ENCODE data around the gene METTL26. TPM values are rescaled to one million over a fixed set of nuclear protein-coding genes. Genes with fewer than 3 reads are reported as not detected.
A peak's percentile ranks its signal among the peaks of the same experiment; 100 is the strongest.

The METTL26 gene
- total RNA-seq, 4 donors from 2014 or later: 147 to 204 (median 176) TPM

DNA sequence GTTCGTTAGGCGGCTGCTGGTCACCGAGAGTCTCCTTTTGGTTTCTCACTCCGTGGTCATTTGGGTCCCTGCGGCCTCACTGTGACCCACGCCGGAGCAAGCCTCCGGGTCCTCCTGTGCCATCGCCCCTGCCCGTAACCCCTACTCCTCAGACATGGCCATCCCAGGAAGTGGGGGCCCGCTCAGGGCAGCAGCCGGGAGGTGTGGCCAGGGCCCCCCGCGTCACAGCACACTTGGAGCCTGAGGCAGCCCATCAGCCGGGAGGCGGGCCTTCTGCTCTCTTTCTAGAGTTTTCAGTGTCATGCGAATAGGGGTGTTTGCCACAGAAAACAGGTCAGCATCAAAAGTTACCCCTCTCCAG, 13.2 kb downstream of the METTL26 start:
- WGBS, 2 donors: 91 to 92% methylated on average over 16 to 17 of the region's 17 CpGs
- no peaks in the 10 kb centered on the region for H3K27me3 ChIP-seq
- no peak for TF ChIP-seq EP300 (IDR thresholded peaks at IDR 0.05)
- no peak for TF ChIP-seq POLR2A (IDR thresholded peaks at IDR 0.05)
- TF ChIP-seq, protein P1, sequence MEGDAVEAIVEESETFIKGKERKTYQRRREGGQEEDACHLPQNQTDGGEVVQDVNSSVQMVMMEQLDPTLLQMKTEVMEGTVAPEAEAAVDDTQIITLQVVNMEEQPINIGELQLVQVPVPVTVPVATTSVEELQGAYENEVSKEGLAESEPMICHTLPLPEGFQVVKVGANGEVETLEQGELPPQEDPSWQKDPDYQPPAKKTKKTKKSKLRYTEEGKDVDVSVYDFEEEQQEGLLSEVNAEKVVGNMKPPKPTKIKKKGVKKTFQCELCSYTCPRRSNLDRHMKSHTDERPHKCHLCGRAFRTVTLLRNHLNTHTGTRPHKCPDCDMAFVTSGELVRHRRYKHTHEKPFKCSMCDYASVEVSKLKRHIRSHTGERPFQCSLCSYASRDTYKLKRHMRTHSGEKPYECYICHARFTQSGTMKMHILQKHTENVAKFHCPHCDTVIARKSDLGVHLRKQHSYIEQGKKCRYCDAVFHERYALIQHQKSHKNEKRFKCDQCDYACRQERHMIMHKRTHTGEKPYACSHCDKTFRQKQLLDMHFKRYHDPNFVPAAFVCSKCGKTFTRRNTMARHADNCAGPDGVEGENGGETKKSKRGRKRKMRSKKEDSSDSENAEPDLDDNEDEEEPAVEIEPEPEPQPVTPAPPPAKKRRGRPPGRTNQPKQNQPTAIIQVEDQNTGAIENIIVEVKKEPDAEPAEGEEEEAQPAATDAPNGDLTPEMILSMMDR (IDR thresholded peaks at IDR 0.05): no peak
- peaks cover 0 to 44% (median 3%) of the 10 kb centered on the region in 3 donors for H3K36me3 ChIP-seq
- no peak overlapping the region for H3K4me3 ChIP-seq
- no peaks in the 10 kb centered on the region for H3K9me3 ChIP-seq
- H3K4me1 ChIP-seq: peaks cover 0 to 24% (median 0%) of the 10 kb centered on the region in 4 donors
- peak overlapping the region in 2 of 4 donors; percentile 28 to 58 for H3K27ac ChIP-seq
- no peak for DNase-seq (ENCODE audit: low spot score in 2 of 2)

DNA sequence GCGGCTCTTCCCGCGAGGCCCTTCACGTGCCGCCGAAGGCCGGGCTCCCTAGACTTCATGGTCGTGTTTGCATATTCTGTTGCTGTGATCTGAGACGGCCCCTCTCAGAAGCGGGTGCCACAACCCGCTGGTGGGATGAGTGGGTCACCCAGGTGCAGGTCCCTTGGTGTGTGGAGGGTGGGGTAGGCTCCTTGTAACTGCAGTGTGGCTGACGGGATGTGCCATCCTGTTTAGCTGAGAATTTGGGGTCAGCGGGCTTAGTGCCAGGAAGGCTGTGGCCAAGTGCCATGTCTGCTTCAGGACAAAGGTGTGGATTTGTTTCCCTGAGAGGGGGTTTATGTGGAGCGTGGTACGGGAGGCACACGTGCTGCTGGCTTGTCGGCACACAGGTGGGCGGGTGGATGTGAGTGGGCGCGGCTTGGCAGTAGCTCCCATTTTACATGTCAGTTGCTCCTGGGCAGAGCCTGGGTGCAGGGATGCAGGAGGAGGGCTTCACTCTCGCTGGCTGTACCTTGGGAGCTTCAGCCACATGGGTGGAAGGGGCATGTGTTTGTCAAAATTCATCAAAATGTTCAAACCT, 14.5 kb downstream of the METTL26 start:
- Histone ChIP-seq H3K27me3 (no peaks in the 10 kb centered on the region), H3K4me1 (peaks cover 0 to 16% (median 0%) of the 10 kb centered on the region in 4 donors), H3K36me3 (peaks cover 0 to 44% (median 3%) of the 10 kb centered on the region in 3 donors), H3K9me3 (no peaks in the 10 kb centered on the region), H3K27ac (peak overlapping the region in 1 of 4 donors; percentile 58), H3K4me3 (no peak overlapping the region)
- WGBS, 2 donors: 67 to 88% methylated on average over 12 to 20 of the region's 21 CpGs
- DNase-seq (ENCODE audit: low spot score in 2 of 2): no peak
- TF ChIP-seq EP300 (IDR thresholded peaks at IDR 0.05): no peak

DNA sequence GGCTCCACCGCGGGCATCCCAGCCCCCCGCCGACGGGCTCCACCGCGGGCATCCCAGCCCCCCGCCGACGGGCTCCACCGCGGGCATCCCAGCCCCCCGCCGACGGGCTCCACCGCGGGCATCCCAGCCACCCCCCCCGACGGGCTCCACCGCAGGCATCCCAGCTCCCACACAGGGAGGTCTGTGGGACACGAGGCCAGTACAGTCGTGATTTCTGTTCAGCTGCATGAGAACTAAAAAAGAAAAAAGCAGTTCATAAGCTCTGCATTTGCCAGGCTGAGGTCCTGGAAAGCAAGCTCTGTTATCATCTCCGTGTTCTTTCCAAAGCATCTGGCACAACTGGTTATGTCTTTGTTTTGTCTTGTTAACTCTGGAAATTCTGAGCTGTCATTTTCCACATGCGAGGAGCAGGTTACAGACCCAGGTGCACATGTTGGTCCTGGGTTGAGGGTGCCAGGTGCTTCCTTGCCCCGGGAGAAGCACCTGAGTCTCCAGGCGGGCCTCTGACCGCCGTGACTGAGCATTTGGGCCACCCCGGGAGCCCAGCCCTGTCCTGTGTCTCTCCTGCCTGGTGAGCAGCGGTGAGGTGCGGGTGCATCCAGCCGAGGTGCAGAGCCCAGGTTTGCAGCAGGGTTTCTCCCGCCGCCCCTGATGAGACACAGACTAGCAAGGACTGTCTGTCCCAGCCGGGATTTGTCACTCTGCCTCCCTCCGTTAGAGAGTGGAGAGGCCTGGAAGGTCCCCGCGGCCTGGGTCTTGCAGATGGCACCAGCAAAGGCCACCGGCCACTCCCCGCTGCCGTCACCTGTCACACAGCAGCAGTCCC, 15.2 kb downstream of the METTL26 start:
- no peaks in the 10 kb centered on the region for H3K27me3 ChIP-seq
- H3K27ac ChIP-seq: peak overlapping the region in 2 of 4 donors; percentile 36 to 58
- no peaks in the 10 kb centered on the region for H3K9me3 ChIP-seq
- 82 to 85% methylated on average over 24 to 26 of the region's 41 CpGs for WGBS, 2 donors
- peaks cover 0 to 16% (median 0%) of the 10 kb centered on the region in 4 donors for H3K4me1 ChIP-seq
- TF ChIP-seq, protein P1 (IDR thresholded peaks at IDR 0.05): no peak
- no peak for TF ChIP-seq EP300 (IDR thresholded peaks at IDR 0.05)
- TF ChIP-seq POLR2A (IDR thresholded peaks at IDR 0.05): no peak
- peaks cover 0 to 40% (median 0%) of the 10 kb centered on the region in 3 donors for H3K36me3 ChIP-seq
- no peak overlapping the region for H3K4me3 ChIP-seq
- DNase-seq (ENCODE audit: low spot score in 2 of 2): no peak

DNA sequence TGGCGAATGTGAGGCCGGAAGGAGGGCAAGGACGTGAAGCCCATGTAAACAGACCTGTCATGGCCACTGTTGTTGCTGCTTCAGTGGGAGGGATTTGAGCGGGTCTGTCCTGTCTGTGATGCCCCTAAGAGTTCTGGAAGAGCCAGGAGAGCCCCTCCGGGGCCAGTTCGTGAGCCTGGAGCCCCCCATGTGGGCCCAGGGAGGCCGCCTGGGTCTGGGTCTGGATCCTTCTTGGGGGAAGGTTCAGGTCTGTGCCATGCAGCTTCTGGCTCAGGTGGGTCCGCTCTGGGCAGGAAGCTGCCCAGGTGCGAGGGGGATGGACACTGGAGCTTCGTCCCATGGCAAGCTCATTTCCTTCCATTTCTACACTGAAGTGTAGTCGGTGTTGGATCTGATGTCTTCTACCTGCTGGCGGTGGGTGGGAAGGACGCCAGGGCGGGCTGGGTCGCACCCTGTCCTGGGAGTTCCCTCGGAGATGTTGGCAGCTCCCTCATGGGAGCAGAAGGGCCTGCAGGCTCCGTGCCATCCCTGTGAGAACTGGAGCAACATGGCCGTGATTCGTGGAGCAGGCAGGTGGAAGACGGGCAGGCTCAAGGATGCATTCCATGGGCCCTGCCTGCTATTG, 16.5 kb downstream of the METTL26 start:
- Histone ChIP-seq H3K4me1 (peaks cover 0 to 16% (median 0%) of the 10 kb centered on the region in 4 donors), H3K9me3 (no peaks in the 10 kb centered on the region)
- WGBS, 2 donors: 90 to 93% methylated on average over 18 to 20 of the region's 20 CpGs

DNA sequence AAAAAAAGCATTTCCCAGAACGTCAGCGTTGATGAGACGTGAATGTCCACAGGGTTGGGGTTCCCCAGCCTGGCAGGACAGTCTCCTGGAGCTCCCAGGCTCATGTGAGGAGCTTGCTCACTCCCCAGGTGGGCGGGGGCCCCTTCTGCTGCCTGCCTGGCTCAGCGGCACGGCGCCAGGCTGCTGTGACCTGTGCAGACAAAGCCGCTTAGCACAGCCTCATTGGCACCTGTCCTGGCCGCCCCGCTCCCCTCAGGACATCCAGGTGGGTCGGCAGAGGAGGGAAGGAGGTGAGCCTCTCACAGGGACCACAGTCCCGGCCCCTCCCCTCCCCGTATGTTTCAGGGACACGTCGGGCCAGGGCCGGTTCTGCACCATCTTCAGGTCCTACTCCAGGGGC, 18.2 kb downstream of the METTL26 start:
- Histone ChIP-seq H3K4me3 (no peak overlapping the region), H3K27ac (no peak overlapping the region), H3K4me1 (peaks cover 0 to 16% (median 0%) of the 10 kb centered on the region in 4 donors), H3K36me3 (peaks cover 0 to 39% (median 0%) of the 10 kb centered on the region in 3 donors), H3K27me3 (no peaks in the 10 kb centered on the region), H3K9me3 (no peaks in the 10 kb centered on the region)
- WGBS, 2 donors: 88 to 91% methylated on average over 13 to 16 of the region's 16 CpGs
- TF ChIP-seq POLR2A (IDR thresholded peaks at IDR 0.05) (no peak), EP300 (IDR thresholded peaks at IDR 0.05) (no peak)
- TF ChIP-seq, protein P1 (IDR thresholded peaks at IDR 0.05): no peak
- no peak for DNase-seq (ENCODE audit: low spot score in 2 of 2)

More for the DNA sequence above, 16.5 kb downstream of the METTL26 start:
- no peak for DNase-seq (ENCODE audit: low spot score in 2 of 2)
- Histone ChIP-seq H3K27ac (no peak overlapping the region), H3K4me3 (no peak overlapping the region), H3K27me3 (no peaks in the 10 kb centered on the region), H3K36me3 (peaks cover 0 to 29% (median 0%) of the 10 kb centered on the region in 3 donors)
- TF ChIP-seq, protein P1 (IDR thresholded peaks at IDR 0.05): no peak
- TF ChIP-seq POLR2A (IDR thresholded peaks at IDR 0.05) (no peak), EP300 (IDR thresholded peaks at IDR 0.05) (no peak)
